HPDE6-E6E7 (cell line): ENCODE data around the gene CLDN10.

Source experiments
- DNase-seq: peaks from one replicate; pipeline ENCODE4 v3.0.0; 2011; ENCODE audit warnings: missing footprints; ENCODE audit errors: extremely low spot score

Gene CLDN10

GRCh38 chr13:95601216-95601615, 48.7 kb downstream of the CLDN10 start:
- DNase-seq, result no peak

DNA sequence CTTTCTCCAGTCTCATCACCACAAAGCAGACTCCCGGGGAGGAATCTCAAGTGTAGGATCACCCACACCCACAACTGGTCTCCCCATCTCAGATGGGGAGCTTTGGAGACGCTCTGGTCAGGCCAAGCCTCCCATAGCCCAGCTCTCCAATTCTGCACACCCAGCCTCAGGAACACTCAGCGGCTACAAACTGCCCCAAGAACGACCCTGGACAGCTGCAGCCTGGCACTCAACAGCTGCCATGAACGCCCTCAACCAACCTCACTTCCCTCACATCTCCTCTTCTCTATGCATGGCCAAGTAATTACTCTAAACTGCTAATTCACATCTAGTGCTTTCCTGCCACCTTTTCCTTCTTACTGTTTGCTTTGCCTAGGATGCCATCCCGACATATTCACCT, 49.4 kb downstream of the CLDN10 start:
- DNase-seq, result no peak

GRCh38 chr13:95603887-95604555, 51.5 kb downstream of the CLDN10 start:
- peak; percentile 80 for DNase-seq

DNA sequence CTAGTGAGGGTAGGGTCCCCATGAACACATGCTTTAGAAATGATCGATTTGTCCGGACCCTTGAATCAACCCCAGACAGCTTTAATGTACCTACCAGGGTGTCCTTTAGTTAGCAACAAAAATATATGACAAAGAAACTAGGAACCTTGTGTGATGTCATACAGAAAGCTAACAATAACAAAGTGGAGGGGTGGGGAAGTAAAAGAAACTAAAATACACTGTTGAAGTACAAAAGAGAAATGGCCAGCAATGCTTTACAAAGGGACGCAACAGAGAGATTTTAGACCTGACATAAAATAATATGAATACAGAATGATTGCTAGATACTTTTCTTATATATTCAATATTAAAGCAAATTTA, 52.0 kb downstream of the CLDN10 start:
- DNase-seq, result no peak

GRCh38 chr13:95605448-95606125, 53.1 kb downstream of the CLDN10 start:
- no peak for DNase-seq

- DNase-seq, result no peak
These were observed 54.8 kb downstream of the CLDN10 start for GRCh38 chr13:95607366-95607765.

GRCh38 chr13:95608640-95609323, 56.3 kb downstream of the CLDN10 start:
- no peak for DNase-seq

DNA sequence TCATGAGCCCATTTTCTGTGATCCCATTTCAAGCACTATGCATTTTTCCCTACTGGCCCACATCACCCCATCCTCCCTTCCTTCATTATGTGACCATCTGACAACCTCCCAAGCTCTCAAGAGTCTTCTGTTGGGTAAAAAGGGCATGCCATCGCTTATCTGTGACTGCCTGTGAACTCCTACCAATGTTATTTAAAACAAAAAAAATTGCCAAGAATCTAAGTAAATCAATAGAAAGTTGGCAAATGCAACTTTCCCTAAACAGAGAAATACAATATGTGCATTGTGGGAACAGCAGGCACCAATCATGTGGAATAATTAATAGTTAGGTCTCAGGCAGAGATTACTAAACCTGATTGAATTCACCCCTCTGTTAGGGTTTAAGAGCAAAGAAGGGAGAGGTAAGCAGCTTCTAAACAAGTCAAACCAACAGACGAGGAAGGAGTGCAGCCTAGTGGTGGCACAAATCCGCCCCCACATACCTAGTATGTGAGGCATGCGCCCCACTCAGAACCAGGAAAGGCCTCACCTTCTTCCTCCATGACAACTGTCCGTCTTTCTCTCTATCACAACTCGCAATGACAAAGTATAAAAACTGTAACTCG, 62.2 kb downstream of the CLDN10 start:
- peak; percentile 19 for DNase-seq

GRCh38 chr13:95615539-95615938, 63.0 kb downstream of the CLDN10 start:
- no peak for DNase-seq

DNA sequence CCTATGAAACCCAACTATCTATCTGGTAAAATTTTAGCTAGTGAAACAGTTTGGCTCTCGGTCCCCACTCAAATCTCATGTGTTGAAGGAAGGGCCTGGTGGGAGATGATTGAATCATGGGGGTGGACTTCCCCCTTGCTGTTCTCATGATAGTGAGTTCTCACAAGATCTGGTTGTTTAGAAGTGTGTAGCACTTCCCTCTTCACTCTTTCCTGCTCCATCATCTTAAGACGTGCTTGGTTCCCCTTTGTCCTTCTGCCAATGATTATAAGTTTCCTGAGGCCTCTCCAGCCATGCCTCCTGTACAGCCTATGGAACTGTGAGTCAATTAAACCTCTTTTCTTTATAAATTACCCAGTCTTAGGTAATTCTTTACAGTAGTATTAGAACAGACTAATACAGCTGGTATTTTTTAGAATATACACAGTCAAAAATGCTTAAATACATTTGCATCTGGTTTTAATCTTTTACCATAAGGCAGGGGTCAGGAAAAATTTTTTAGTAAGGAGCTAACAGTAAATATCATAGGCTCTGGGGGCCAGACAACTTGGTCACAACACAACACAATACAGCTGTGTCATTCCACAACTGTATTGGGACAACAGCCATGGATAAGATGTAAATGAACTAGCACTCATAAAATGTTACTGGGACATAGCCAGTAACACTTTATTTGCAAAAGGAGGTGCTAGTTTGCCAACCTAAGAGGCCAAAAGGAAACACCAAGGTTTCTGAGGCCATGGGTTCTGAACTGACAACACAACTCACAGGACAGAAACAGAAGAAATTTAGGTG, 67.7 kb downstream of the CLDN10 start:
- no peak for DNase-seq

- no peak for DNase-seq
These were observed 68.4 kb downstream of the CLDN10 start for GRCh38 chr13:95620825-95621498.

DNA sequence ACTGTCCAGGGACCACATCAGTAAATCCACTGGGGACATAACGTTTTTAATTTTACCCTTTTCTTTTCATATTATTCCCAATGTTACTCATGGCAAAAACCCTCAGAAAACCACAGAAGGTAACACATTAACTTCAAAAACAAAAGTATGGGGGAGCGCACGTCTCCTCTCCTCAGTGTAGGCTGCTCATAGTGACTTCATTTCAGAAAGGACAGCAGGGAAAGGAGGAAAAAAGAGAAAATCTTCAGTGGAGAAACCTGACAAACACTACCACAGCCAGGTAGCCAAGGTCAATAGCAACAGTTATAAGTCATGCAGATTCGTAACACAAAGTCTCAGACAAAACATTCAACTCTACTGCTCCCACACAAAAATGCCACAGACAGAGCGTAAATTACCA, 70.6 kb downstream of the CLDN10 start:
- DNase-seq, result no peak

- no peak for DNase-seq
These were observed 71.5 kb downstream of the CLDN10 start for GRCh38 chr13:95624020-95624419.

GRCh38 chr13:95626768-95627167, 74.2 kb downstream of the CLDN10 start:
- DNase-seq, result no peak

DNA sequence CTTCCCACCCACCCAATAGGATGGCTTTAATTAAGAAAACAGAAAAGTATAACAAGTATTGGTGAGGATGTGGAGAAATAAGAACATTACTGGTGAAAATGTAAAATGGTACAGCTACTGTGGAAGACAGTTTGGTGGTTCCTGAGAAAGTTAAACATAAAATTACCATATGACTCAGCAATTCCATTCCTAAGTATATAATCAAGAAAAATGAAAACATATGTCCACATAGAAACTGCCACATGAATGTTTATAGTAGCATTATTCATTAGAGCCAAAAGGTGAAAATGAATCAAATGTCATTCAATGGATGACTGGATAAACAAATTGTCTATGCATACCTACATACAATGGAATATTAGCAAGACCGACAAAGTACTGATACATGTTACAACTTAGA, 75.1 kb downstream of the CLDN10 start:
- no peak for DNase-seq

GRCh38 chr13:95628488-95628887, 76.0 kb downstream of the CLDN10 start:
- DNase-seq, result no peak

- DNase-seq, result no peak
These were observed 76.6 kb downstream of the CLDN10 start for GRCh38 chr13:95629071-95629470.
